Ammon's horn (tissue), 1 donor: Measurements from ENCODE around the gene MOCS2.

Experiments
- DNase-seq: peaks from one replicate; pipeline ENCODE4 v3.0.0-alpha.2; 2016; ENCODE audit warnings: low spot score

MOCS2 gene

DNA sequence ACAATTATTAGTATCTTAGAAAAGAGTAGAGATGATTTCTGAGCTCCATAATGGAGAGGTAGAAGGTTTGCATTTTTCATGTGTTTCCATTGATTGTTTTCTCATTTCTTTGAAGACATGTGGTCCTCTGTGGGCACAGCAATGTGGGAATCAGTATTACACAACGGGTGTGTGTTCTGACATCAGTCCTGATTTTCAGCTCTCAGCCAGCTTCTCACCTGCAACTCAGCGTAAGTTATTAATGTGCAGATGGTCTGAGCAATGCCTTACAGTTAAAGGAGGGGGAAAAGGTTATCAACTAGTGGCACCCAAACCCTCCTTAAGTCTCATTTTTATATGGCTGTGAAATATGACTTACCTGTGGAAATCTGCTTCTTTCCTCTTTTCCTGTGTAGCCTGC is 61.3 kb downstream of the MOCS2 start:
- DNase-seq = no peak
